ENCODE results near the gene HEBP2.

- no peak for TF ChIP-seq CTCF (IDR thresholded peaks at IDR 0.05)
- TF ChIP-seq EZH2 (IDR thresholded peaks at IDR 0.05) = no peak
Measured at GRCh38 chr6:138456401-138456790, 52.4 kb downstream of the HEBP2 start.
